HepG2 (cell line): Measurements from ENCODE around the gene PRKG1. TPM values are rescaled to one million over a fixed set of nuclear protein-coding genes. Genes with fewer than 3 reads are reported as not detected.

ENCODE experiments used
- ATAC-seq: fragments of 200-7000 bp; cut with Tn5 transposase; 3 replicates; pipeline ENCODE4 v1.9.1; 2020; ENCODE audit warnings: mild to moderate bottlenecking, moderate library complexity
- BruUV-seq: library from RNA; stranded (reverse); fragments of 400-500 nt; replicated peaks from 2 replicates; lab custom pipeline; 2021; lab: Mats Ljungman, UMichigan
- CTCF ChIA-PET: fragments of 300-600 bp; formaldehyde crosslinking; extraction: SDS; loops from one replicate; lab custom pipeline; 2021; ENCODE audit warnings: low total read pairs, inconsistent platforms, low intra/inter-chr PET ratio; lab: Yijun Ruan, JAX
- POLR2A ChIA-PET: fragments of 350-600 bp; sonication (Branson Sonifier 250); formaldehyde crosslinking; loops from one replicate; lab custom pipeline; 2020; ENCODE audit warnings: antibody characterized with exemption, inconsistent platforms; lab: Yijun Ruan, JAX
- DNase-seq: peaks from one replicate; pipeline ENCODE4 v3.0.0-alpha.2; 2015; ENCODE audit warnings: low spot score
- FAIRE-seq: peaks from 3 replicates; lab custom pipeline; 2011; peaks lifted over from hg19 to GRCh38; lab: Jason Lieb, UNC
- H2AFZ ChIP-seq: one replicate; pipeline ENCODE4 v1.6.1; 2011; ENCODE audit warnings: low read length, inconsistent platforms
- H3K27ac ChIP-seq: fragments of 300-600 bp; 3 replicates; pipeline ENCODE4 v1.8.0; 2011; ENCODE audit warnings: mixed run types, mild to moderate bottlenecking, mixed read lengths, low read length, inconsistent platforms; ENCODE audit not compliant: insufficient read depth; ENCODE audit errors: extremely low read length
- H3K27me3 ChIP-seq, 2 experiments: fragments of 200-600 bp in 1 of 2; 2 replicates in 1 of 2; 3 replicates in 1 of 2; pipeline versions ENCODE4 v1.6.0 to v1.8.0; 2011; ENCODE audit warnings: low read length in 2 of 2, mild to moderate bottlenecking in 2 of 2, moderate library complexity in 2 of 2, inconsistent platforms in 1 of 2; ENCODE audit not compliant: insufficient read depth in 2 of 2, control insufficient read depth in 1 of 2
- H3K36me3 ChIP-seq, 2 experiments: fragments of 200-600 bp in 1 of 2; replicated peaks in 1 of 2; 2 replicates in 1 of 2; 3 replicates in 1 of 2; pipeline versions ENCODE4 v1.5.1 to v1.8.0; 2011; ENCODE audit warnings: low read length in 2 of 2, inconsistent platforms in 1 of 2; ENCODE audit not compliant: insufficient read depth in 2 of 2, control insufficient read depth in 1 of 2
- H3K4me1 ChIP-seq: 2 replicates; pipeline ENCODE4 v1.5.1; 2012; ENCODE audit warnings: low read length, inconsistent platforms; ENCODE audit not compliant: insufficient read depth
- H3K4me2 ChIP-seq: 2 replicates; pipeline ENCODE4 v1.6.0; 2011; ENCODE audit warnings: low read depth, low read length, inconsistent platforms
- H3K4me3 ChIP-seq, 3 experiments: fragments of 200-600 bp in 1 of 3; sonication (generic), shearing (Covaris generic) in 1 of 3; replicated peaks in 1 of 3; 2 replicates each; pipeline ENCODE4 v1.5.1; 2011 to 2016; ENCODE audit warnings: low read length in 3 of 3, inconsistent platforms in 2 of 3, low read depth in 2 of 3, mild to moderate bottlenecking in 2 of 3, control low read depth in 1 of 3, mixed read lengths in 1 of 3; ENCODE audit not compliant: insufficient read depth in 1 of 3
- H3K79me2 ChIP-seq: one replicate; pipeline ENCODE4 v1.6.1; 2011; ENCODE audit warnings: low read length, inconsistent platforms; ENCODE audit not compliant: insufficient read depth
- H3K9ac ChIP-seq: 2 replicates; pipeline ENCODE4 v1.6.0; 2011; ENCODE audit warnings: mild to moderate bottlenecking, low read depth, low read length, inconsistent platforms; ENCODE audit not compliant: insufficient read depth
- H3K9me3 ChIP-seq: 2 replicates; pipeline ENCODE4 v1.5.1; 2012; ENCODE audit warnings: mild to moderate bottlenecking, low read length
- H4K20me1 ChIP-seq: 2 replicates; pipeline ENCODE4 v1.6.0; 2011; ENCODE audit warnings: inconsistent platforms, mild to moderate bottlenecking, low read length, moderate library complexity; ENCODE audit not compliant: insufficient read depth
- KLF6 ChIP-seq: IDR thresholded peaks from 2 replicates; pipeline ENCODE4 v1.8.0; 2016; ENCODE audit warnings: missing biosample characterization, missing genetic modification reagents
- MBNL3 ChIP-seq: fragments of 250-450 bp; sonication (Bioruptor Pico); conservative IDR thresholded peaks from 2 replicates; pipeline ENCODE4 v1.8.0; 2022; ENCODE audit warnings: mild to moderate bottlenecking, inconsistent platforms
- PITX1 ChIP-seq: sonication (generic); formaldehyde crosslinking; IDR thresholded peaks from 2 replicates; pipeline ENCODE4 v1.5.1; 2020; ENCODE audit warnings: mild to moderate bottlenecking, missing genetic modification reagents
- TBP ChIP-seq: sonication (generic); formaldehyde crosslinking; IDR thresholded peaks from 2 replicates; pipeline ENCODE4 v1.5.0; 2020; ENCODE audit warnings: missing genetic modification reagents
- ZNF317 ChIP-seq: sonication (generic); formaldehyde crosslinking; IDR thresholded peaks from 2 replicates; pipeline ENCODE4 v1.5.0; 2020; ENCODE audit warnings: mild to moderate bottlenecking, missing genetic modification reagents
- WGBS: methylation state at CpG from one replicate; pipeline ENCODE4 v1.1.6; 2017; ENCODE audit warnings: low lambda C conversion rate; 5-methylcytosine and 5-hydroxymethylcytosine counted together
- in situ Hi-C: cut with HindIII; loops from 2 replicates; pipeline ENCODE4 v1.10.0; 2017; ENCODE audit warnings: low pct_unique_long_range_greater_than_20kb; ENCODE audit not compliant: extremely low pct_ligation_motif_present
- intact Hi-C: fragments of 100-400 bp; cut with micrococcal nuclease; formaldehyde crosslinking; loops from one replicate; pipeline ENCODE4 v1.10.0; 2022; ENCODE audit not compliant: unreplicated experiment
- polyA plus RNA-seq, 8 experiments: library from polyadenylated mRNA; depleted of rRNA in 3 of 8; stranded (reverse) in 7 of 8; unstranded in 1 of 8; fragments of >200 nt; fragmentation: Illumina TruSeq in 4 of 8; extraction: Trizol in 4 of 8; gene quantifications; 2 replicates each; pipeline versions ENCODE4 v1.2.1 to v1.2.3, GENCODE V29; 2011 to 2016; ENCODE audit warnings: low read depth in 4 of 8, missing spikeins in 1 of 8, mixed read lengths in 1 of 8; ENCODE audit not compliant: insufficient read depth in 1 of 8
- total RNA-seq, 5 experiments: library from RNA; depleted of rRNA; stranded (reverse); fragments of >200 nt; fragmentation: Illumina TruSeq; extraction: Trizol; gene quantifications; 2 replicates each; pipeline ENCODE4 v1.2.3, GENCODE V29; 2016; ENCODE audit warnings: low read depth in 1 of 5
- TF ChIP-seq, protein P1 (sequence below): sonication (generic); formaldehyde crosslinking; IDR thresholded peaks from 2 replicates; pipeline ENCODE4 v1.4.0; 2020; ENCODE audit warnings: mild to moderate bottlenecking, missing genetic modification reagents
- TF ChIP-seq, protein P2 (sequence below): IDR thresholded peaks from 2 replicates; pipeline ENCODE4 v1.6.1; 2016; ENCODE audit warnings: mild to moderate bottlenecking
- TF ChIP-seq, protein P3 (sequence below): sonication (generic); formaldehyde crosslinking; IDR thresholded peaks from 2 replicates; pipeline ENCODE4 v1.4.0; 2020; ENCODE audit warnings: low read depth, missing genetic modification reagents

The PRKG1 gene
- total and polyA plus RNA-seq, 2 of the 13 experiments (the other 11 are each of a cell fraction or from before 2014, with no cell fraction given): 0.01 TPM; not detected in 1

DNA sequence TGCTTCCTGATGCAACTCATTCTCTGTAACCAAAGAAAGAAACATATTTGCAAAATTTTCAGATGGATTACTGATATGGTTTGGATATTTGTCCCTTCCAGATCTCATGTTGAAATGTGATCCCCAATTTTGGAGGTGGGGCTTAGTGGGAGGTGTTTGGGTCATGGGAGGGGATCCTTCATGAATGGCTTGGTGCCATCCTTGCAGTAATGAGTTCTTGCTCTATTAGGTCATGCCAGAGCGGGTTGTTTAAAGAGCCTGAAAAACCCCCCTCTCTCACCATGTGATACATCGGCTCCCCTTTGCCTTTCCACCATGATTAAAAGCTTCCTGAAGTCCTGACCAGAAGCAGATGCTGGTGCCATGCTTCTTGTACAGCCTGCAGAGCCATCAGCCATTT lies 43.8 kb upstream of the PRKG1 start:
- intact Hi-C loops (no loop called here), in situ Hi-C loops (no loop called here)
- no TSS peak for BruUV-seq
- WGBS: 0% methylated on average over 2 of the region's 2 CpGs
- no peak for FAIRE-seq
- H3K27me3 ChIP-seq: no peaks in the 10 kb centered on the region
- TF ChIP-seq PITX1 (CRISPR knock-in tag): no peak
- no peak for TF ChIP-seq ZNF317 (CRISPR knock-in tag)
- TF ChIP-seq, protein P1, sequence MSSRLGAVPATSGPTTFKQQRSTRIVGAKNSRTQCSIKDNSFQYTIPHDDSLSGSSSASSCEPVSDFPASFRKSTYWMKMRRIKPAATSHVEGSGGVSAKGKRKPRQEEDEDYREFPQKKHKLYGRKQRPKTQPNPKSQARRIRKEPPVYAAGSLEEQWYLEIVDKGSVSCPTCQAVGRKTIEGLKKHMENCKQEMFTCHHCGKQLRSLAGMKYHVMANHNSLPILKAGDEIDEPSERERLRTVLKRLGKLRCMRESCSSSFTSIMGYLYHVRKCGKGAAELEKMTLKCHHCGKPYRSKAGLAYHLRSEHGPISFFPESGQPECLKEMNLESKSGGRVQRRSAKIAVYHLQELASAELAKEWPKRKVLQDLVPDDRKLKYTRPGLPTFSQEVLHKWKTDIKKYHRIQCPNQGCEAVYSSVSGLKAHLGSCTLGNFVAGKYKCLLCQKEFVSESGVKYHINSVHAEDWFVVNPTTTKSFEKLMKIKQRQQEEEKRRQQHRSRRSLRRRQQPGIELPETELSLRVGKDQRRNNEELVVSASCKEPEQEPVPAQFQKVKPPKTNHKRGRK: no peak
- no peak for TF ChIP-seq KLF6
- TF ChIP-seq TBP (CRISPR knock-in tag): no peak
- no peak for TF ChIP-seq MBNL3
- TF ChIP-seq, protein P2, sequence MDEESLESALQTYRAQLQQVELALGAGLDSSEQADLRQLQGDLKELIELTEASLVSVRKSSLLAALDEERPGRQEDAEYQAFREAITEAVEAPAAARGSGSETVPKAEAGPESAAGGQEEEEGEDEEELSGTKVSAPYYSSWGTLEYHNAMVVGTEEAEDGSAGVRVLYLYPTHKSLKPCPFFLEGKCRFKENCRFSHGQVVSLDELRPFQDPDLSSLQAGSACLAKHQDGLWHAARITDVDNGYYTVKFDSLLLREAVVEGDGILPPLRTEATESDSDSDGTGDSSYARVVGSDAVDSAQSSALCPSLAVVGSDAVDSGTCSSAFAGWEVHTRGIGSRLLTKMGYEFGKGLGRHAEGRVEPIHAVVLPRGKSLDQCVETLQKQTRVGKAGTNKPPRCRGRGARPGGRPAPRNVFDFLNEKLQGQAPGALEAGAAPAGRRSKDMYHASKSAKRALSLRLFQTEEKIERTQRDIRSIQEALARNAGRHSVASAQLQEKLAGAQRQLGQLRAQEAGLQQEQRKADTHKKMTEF (CRISPR knock-in tag): no peak
- TF ChIP-seq, protein P3, sequence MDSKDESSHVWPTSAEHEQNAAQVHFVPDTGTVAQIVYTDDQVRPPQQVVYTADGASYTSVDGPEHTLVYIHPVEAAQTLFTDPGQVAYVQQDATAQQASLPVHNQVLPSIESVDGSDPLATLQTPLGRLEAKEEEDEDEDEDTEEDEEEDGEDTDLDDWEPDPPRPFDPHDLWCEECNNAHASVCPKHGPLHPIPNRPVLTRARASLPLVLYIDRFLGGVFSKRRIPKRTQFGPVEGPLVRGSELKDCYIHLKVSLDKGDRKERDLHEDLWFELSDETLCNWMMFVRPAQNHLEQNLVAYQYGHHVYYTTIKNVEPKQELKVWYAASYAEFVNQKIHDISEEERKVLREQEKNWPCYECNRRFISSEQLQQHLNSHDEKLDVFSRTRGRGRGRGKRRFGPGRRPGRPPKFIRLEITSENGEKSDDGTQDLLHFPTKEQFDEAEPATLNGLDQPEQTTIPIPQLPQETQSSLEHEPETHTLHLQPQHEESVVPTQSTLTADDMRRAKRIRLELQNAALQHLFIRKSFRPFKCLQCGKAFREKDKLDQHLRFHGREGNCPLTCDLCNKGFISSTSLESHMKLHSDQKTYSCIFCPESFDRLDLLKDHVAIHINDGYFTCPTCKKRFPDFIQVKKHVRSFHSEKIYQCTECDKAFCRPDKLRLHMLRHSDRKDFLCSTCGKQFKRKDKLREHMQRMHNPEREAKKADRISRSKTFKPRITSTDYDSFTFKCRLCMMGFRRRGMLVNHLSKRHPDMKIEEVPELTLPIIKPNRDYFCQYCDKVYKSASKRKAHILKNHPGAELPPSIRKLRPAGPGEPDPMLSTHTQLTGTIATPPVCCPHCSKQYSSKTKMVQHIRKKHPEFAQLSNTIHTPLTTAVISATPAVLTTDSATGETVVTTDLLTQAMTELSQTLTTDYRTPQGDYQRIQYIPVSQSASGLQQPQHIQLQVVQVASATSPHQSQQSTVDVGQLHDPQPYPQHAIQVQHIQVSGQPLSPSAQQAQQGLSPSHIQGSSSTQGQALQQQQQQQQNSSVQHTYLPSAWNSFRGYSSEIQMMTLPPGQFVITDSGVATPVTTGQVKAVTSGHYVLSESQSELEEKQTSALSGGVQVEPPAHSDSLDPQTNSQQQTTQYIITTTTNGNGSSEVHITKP: no peak
- TF ChIP-seq, all 625 proteins: peak for 0
- Histone ChIP-seq H2AFZ (no peak overlapping the region), H3K9me3 (no peaks in the 10 kb centered on the region), H3K79me2 (no peaks in the 10 kb centered on the region), H3K4me3 (no peak overlapping the region), H3K4me1 (no peaks in the 10 kb centered on the region), H4K20me1 (no peaks in the 10 kb centered on the region), H3K36me3 (no peaks in the 10 kb centered on the region), H3K4me2 (no peak overlapping the region), H3K27ac (no peak overlapping the region), H3K9ac (no peak overlapping the region)
- ATAC-seq (no peak), DNase-seq (no peak)
- CTCF ChIA-PET: no interaction called here
- POLR2A ChIA-PET: no interaction called here
